Measurements from ENCODE around the gene GPR176. TPM values are rescaled to one million over a fixed set of nuclear protein-coding genes. Genes with fewer than 3 reads are reported as not detected.
"Not testable (repeated sequence)": the region's sequence is repeated elsewhere in the genome, so short reads cannot be mapped to it uniquely, and the experiment has no call there.

Gene GPR176
- total RNA-seq, 1 donor: 0.21 TPM

- Histone ChIP-seq H3K4me1 (ENCODE audit: insufficient read depth, low read length) (no peaks in the 10 kb centered on the region), H3K27me3 (ENCODE audit: insufficient read depth, low read length) (no peaks in the 10 kb centered on the region), H3K9me3 (ENCODE audit: low read depth, low read length) (no peaks in the 10 kb centered on the region), H3K4me3 (ENCODE audit: low read length) (no peak overlapping the region)
Measured at GRCh38 chr15:39837454-39837853, 82.6 kb downstream of the GPR176 start.

GRCh38 chr15:39835550-39835949 lies 84.5 kb downstream of the GPR176 start:
- H3K27me3 ChIP-seq (ENCODE audit: insufficient read depth, low read length): no peaks in the 10 kb centered on the region
- no peaks in the 10 kb centered on the region for H3K9me3 ChIP-seq (ENCODE audit: low read depth, low read length)
- H3K4me3 ChIP-seq (ENCODE audit: low read length): no peak overlapping the region

GRCh38 chr15:39834256-39834655 lies 85.8 kb downstream of the GPR176 start:
- Histone ChIP-seq H3K4me1 (ENCODE audit: insufficient read depth, low read length) (no peaks in the 10 kb centered on the region), H3K27me3 (ENCODE audit: insufficient read depth, low read length) (no peaks in the 10 kb centered on the region), H3K9me3 (ENCODE audit: low read depth, low read length) (no peaks in the 10 kb centered on the region), H3K4me3 (ENCODE audit: low read length) (no peak overlapping the region)

More at GRCh38 chr15:39835550-39835949, 84.5 kb downstream of the GPR176 start:
- H3K4me1 ChIP-seq (ENCODE audit: insufficient read depth, low read length): no peaks in the 10 kb centered on the region

GRCh38 chr15:39833515-39833981 lies 86.5 kb downstream of the GPR176 start:
- no peaks in the 10 kb centered on the region for H3K9me3 ChIP-seq (ENCODE audit: low read depth, low read length)

GRCh38 chr15:39830166-39830565 lies 89.9 kb downstream of the GPR176 start:
- Histone ChIP-seq H3K4me3 (ENCODE audit: low read length) (no peak overlapping the region), H3K9me3 (ENCODE audit: low read depth, low read length) (no peaks in the 10 kb centered on the region), H3K4me1 (ENCODE audit: insufficient read depth, low read length) (no peaks in the 10 kb centered on the region), H3K27me3 (ENCODE audit: insufficient read depth, low read length) (no peaks in the 10 kb centered on the region)

More at GRCh38 chr15:39833515-39833981, 86.5 kb downstream of the GPR176 start:
- H3K27me3 ChIP-seq (ENCODE audit: insufficient read depth, low read length): no peaks in the 10 kb centered on the region
- H3K4me1 ChIP-seq (ENCODE audit: insufficient read depth, low read length): no peaks in the 10 kb centered on the region
- H3K4me3 ChIP-seq (ENCODE audit: low read length): no peak overlapping the region

DNA sequence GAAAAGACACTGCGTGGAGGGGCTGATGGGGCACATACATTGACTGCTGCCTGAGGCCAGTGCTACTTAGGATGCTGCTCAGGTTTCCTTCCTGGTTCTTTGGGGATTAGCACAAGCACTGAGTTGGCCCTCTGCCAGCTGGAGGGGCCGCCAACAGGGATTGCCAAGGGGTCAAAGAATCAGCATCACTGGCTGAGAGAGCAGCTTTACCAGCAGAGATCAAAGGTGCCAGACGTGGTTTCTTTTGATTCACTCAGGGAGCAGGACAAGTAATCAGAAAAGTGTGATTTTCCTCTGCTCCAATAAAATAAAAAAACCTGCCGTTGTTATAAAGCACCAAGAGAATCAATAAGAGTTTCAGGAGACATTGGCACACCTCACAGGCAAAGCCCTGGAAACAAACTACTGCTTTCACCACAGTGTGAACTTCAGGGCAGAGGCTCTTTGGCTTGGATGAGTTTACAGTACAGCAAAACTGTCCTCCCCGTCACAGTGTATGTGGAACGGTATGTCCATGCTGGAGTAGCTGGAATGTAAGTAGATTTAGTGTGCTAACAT lies 91.6 kb downstream of the GPR176 start:
- Histone ChIP-seq H3K4me3 (ENCODE audit: low read length) (no peak overlapping the region), H3K27me3 (ENCODE audit: insufficient read depth, low read length) (no peaks in the 10 kb centered on the region), H3K4me1 (ENCODE audit: insufficient read depth, low read length) (no peaks in the 10 kb centered on the region), H3K9me3 (ENCODE audit: low read depth, low read length) (no peaks in the 10 kb centered on the region)

DNA sequence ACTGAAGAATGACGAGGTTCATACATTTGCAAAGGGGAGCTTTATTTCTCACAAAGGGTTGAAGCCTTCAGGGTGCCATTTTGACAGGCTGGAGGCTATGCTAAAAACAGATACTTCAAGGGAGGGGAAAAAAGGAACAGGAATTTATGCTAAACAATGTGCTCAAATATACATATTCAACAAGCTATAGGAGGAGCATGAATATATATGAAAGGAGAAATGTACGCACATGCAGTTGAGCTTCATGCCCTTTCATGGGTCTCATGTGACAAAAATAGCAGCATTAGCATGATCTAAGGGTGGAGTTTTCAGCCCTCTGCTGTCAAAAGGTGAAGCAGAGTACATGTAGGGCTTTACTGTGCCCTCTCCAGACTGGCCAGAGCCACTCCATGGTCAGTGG lies 93.1 kb downstream of the GPR176 start:
- Histone ChIP-seq H3K4me1 (ENCODE audit: insufficient read depth, low read length) (no peaks in the 10 kb centered on the region), H3K9me3 (ENCODE audit: low read depth, low read length) (no peaks in the 10 kb centered on the region), H3K27me3 (ENCODE audit: insufficient read depth, low read length) (no peaks in the 10 kb centered on the region), H3K4me3 (ENCODE audit: low read length) (no peak overlapping the region)

GRCh38 chr15:39823634-39824033 lies 96.4 kb downstream of the GPR176 start:
- H3K4me1 ChIP-seq (ENCODE audit: insufficient read depth, low read length): no peaks in the 10 kb centered on the region
- no peaks in the 10 kb centered on the region for H3K27me3 ChIP-seq (ENCODE audit: insufficient read depth, low read length)
- H3K9me3 ChIP-seq (ENCODE audit: low read depth, low read length): no peaks in the 10 kb centered on the region
- H3K4me3 ChIP-seq (ENCODE audit: low read length): no peak overlapping the region

DNA sequence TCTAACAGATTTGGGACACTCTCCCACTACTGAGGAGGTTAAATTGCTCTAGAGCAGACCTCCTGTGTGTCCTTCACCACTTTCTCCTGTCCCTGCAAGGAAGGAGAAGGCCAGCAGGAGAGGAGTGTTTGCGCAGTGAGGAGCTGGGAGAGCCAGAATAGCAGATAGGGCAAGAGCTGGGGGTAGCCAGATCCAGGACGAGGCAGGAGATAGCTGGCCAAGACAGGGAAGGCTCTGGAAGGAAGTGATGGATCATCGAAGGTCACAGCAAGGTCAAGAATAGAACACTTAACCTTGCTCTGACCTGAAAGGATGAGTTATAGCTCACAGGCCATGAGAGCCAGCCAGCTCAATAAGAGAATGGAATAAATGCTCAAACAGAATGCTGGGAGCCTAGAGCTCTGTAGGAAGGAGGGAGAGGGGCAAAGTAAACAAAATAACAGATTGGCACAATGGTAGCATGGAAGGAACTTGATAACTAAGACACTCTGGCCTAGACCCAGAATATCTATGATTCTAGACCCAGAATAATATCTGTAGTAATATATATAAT lies 99.9 kb downstream of the GPR176 start:
- Histone ChIP-seq H3K27me3 (ENCODE audit: insufficient read depth, low read length) (no peaks in the 10 kb centered on the region), H3K4me1 (ENCODE audit: insufficient read depth, low read length) (no peaks in the 10 kb centered on the region), H3K4me3 (ENCODE audit: low read length) (no peak overlapping the region), H3K9me3 (ENCODE audit: low read depth, low read length) (no peaks in the 10 kb centered on the region)

GRCh38 chr15:39819533-39819932 lies 100.5 kb downstream of the GPR176 start:
- Histone ChIP-seq H3K4me1 (ENCODE audit: insufficient read depth, low read length) (no peaks in the 10 kb centered on the region), H3K4me3 (ENCODE audit: low read length) (no peak overlapping the region)

GRCh38 chr15:39817892-39818291 lies 102.2 kb downstream of the GPR176 start:
- Histone ChIP-seq H3K4me3 (ENCODE audit: low read length) (no peak overlapping the region), H3K4me1 (ENCODE audit: insufficient read depth, low read length) (no peaks in the 10 kb centered on the region), H3K27me3 (ENCODE audit: insufficient read depth, low read length) (no peaks in the 10 kb centered on the region), H3K9me3 (ENCODE audit: low read depth, low read length) (no peaks in the 10 kb centered on the region)

More at GRCh38 chr15:39819533-39819932, 100.5 kb downstream of the GPR176 start:
- Histone ChIP-seq H3K27me3 (ENCODE audit: insufficient read depth, low read length) (no peaks in the 10 kb centered on the region), H3K9me3 (ENCODE audit: low read depth, low read length) (no peaks in the 10 kb centered on the region)

DNA sequence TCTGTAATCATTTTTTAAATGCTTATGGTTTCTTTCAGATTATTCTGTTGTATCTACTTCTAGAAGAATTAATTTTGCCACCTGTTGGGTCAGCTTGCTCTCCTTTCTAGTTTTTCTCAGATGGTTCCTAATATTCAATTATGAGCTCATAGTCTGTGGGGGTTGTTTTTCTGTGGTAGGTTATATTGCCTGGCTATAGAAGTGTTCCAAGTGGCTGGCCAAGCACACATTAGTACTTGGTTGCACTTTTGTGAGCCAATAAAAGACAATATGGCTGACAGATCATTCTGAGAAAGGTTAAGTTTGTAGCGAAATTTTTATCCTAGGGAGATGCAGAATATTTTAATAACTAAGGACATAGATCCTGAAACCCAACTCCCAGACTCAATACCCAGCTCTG lies 105.6 kb downstream of the GPR176 start:
- Histone ChIP-seq H3K9me3 (ENCODE audit: low read depth, low read length) (no peaks in the 10 kb centered on the region), H3K4me3 (ENCODE audit: low read length) (no peak overlapping the region), H3K27me3 (ENCODE audit: insufficient read depth, low read length) (no peaks in the 10 kb centered on the region), H3K4me1 (ENCODE audit: insufficient read depth, low read length) (no peaks in the 10 kb centered on the region)

- H3K9me3 ChIP-seq (ENCODE audit: low read depth, low read length); H3K4me3 ChIP-seq (ENCODE audit: low read length); H3K27me3 ChIP-seq (ENCODE audit: insufficient read depth, low read length); H3K4me1 ChIP-seq (ENCODE audit: insufficient read depth, low read length): not testable (repeated sequence)
Measured at GRCh38 chr15:39812651-39813050, 107.4 kb downstream of the GPR176 start.

DNA sequence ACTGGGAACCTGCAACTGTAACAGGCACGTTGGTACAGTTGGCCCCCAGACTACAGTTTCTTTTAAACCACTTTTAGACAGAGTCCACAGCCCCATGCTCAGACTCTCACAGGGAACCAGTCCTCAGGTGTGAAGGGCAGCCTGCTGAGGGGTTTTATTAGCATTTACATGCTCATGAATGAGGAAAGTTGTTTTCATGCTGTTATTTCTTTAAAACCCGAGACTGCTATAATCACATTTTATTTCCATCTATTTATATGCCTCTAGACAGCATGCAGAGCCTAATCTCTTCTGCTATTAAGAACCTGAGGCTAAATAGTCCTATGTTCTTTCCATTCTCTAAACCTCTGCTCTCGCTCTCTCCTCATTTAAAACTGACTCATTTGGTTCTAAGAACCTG lies 111.2 kb downstream of the GPR176 start:
- no peaks in the 10 kb centered on the region for H3K4me1 ChIP-seq (ENCODE audit: insufficient read depth, low read length)
- no peak overlapping the region for H3K4me3 ChIP-seq (ENCODE audit: low read length)
- no peaks in the 10 kb centered on the region for H3K9me3 ChIP-seq (ENCODE audit: low read depth, low read length)
- H3K27me3 ChIP-seq (ENCODE audit: insufficient read depth, low read length): no peaks in the 10 kb centered on the region

- Histone ChIP-seq H3K4me1 (ENCODE audit: insufficient read depth, low read length) (no peaks in the 10 kb centered on the region), H3K9me3 (ENCODE audit: low read depth, low read length) (no peaks in the 10 kb centered on the region), H3K27me3 (ENCODE audit: insufficient read depth, low read length) (no peaks in the 10 kb centered on the region), H3K4me3 (ENCODE audit: low read length) (no peak overlapping the region)
Measured at GRCh38 chr15:39807791-39808190, 112.3 kb downstream of the GPR176 start.

DNA sequence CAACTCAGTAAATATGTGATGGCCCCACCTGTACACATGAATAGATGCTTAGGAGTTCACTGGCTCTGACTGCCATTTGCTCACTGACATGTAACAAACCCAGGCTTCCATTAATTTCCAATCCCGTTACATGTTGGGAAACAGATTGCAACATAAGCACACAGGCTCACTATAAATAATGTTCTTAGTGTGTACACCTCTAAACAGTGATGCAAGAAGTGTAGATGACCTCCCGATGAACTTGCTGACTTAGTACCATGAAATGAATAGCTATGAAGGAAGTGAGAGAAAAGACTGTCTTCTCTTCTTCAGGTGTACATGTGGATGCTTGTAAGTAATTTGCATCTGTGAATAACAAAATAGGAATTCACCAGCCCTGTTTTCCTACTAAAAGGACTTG lies 116.0 kb downstream of the GPR176 start:
- no peaks in the 10 kb centered on the region for H3K4me1 ChIP-seq (ENCODE audit: insufficient read depth, low read length)
- H3K4me3 ChIP-seq (ENCODE audit: low read length): no peak overlapping the region
- H3K27me3 ChIP-seq (ENCODE audit: insufficient read depth, low read length): no peaks in the 10 kb centered on the region
- no peaks in the 10 kb centered on the region for H3K9me3 ChIP-seq (ENCODE audit: low read depth, low read length)
